Endothelial cell of umbilical vein (primary cell): Measurements from ENCODE around the gene DOCK4. TPM values are rescaled to one million over a fixed set of nuclear protein-coding genes. Genes with fewer than 3 reads are reported as not detected.

Experiments used
- BruUV-seq: library from RNA; stranded (reverse); fragments of 400-500 nt; replicated peaks from 2 replicates; lab custom pipeline; 2021; lab: Mats Ljungman, UMichigan
- CTCF ChIA-PET: fragments of 300-600, 350-600 bp; sonication (Branson Sonifier 250); formaldehyde crosslinking; loops from one replicate; lab custom pipeline; 2021; ENCODE audit warnings: antibody characterized with exemption, inconsistent platforms; lab: Charles Lee
- POLR2A ChIA-PET: fragments of 300-600, 350-600 bp; sonication (Branson Sonifier 250); formaldehyde crosslinking; loops from one replicate; lab custom pipeline; 2021; ENCODE audit warnings: antibody characterized with exemption, inconsistent platforms; lab: Charles Lee
- DNase-seq: peaks from one replicate; pipeline ENCODE4 v3.0.0-alpha.2; 2011; ENCODE audit warnings: low read depth, low spot score
- FAIRE-seq: peaks from 2 replicates; lab custom pipeline; 2011; peaks lifted over from hg19 to GRCh38; lab: Jason Lieb, UNC
- H2AFZ ChIP-seq: 2 replicates; pipeline ENCODE4 v1.6.0; 2012; ENCODE audit warnings: low read depth, low read length, control low read depth, inconsistent platforms
- H3K27ac ChIP-seq: 2 replicates; pipeline ENCODE4 v1.5.1; 2011; ENCODE audit warnings: low read depth, mild to moderate bottlenecking, control low read depth, low read length, moderate library complexity; ENCODE audit not compliant: insufficient read depth
- H3K27me3 ChIP-seq, 2 experiments: 2 replicates each; pipeline versions ENCODE4 v1.6.0 to v1.6.1; 2011; ENCODE audit warnings: low read length in 2 of 2, mixed read lengths in 1 of 2; ENCODE audit not compliant: control insufficient read depth in 2 of 2, insufficient read depth in 2 of 2
- H3K36me3 ChIP-seq, 2 experiments: 2 replicates in 1 of 2; 3 replicates in 1 of 2; pipeline ENCODE4 v1.5.1; 2011; ENCODE audit warnings: low read length in 2 of 2, mild to moderate bottlenecking in 1 of 2, moderate library complexity in 1 of 2; ENCODE audit not compliant: control insufficient read depth in 2 of 2, insufficient read depth in 2 of 2; ENCODE audit errors: extremely low read depth in 1 of 2
- H3K4me1 ChIP-seq: 3 replicates; pipeline ENCODE4 v1.5.1; 2011; ENCODE audit warnings: mild to moderate bottlenecking, low read length; ENCODE audit not compliant: control insufficient read depth, insufficient read depth; ENCODE audit errors: extremely low read depth
- H3K4me2 ChIP-seq: 2 replicates; pipeline ENCODE4 v1.6.1; 2011; ENCODE audit warnings: low read length, control low read depth, mixed read lengths; ENCODE audit not compliant: insufficient read depth
- H3K4me3 ChIP-seq, 3 experiments: fragments of 200-600 bp in 1 of 3; sonication (generic), shearing (Covaris generic) in 1 of 3; replicated peaks in 1 of 3; 2 replicates each; pipeline ENCODE4 v1.5.1; 2011 to 2016; ENCODE audit warnings: control low read depth in 3 of 3, low read length in 3 of 3, mild to moderate bottlenecking in 2 of 3, inconsistent platforms in 1 of 3, low read depth in 1 of 3, moderate library complexity in 1 of 3; ENCODE audit not compliant: insufficient read depth in 1 of 3
- H3K79me2 ChIP-seq: 2 replicates; pipeline ENCODE4 v1.6.0; 2012; ENCODE audit warnings: low read length, inconsistent platforms; ENCODE audit not compliant: control insufficient read depth, insufficient read depth
- H3K9ac ChIP-seq: replicated peaks from 2 replicates; pipeline ENCODE3; 2011; ENCODE audit warnings: low read length, control low read depth; ENCODE audit not compliant: insufficient read depth; ENCODE audit errors: extremely low read depth
- H3K9me1 ChIP-seq: replicated peaks from 3 replicates; pipeline ENCODE4 v1.6.0; 2011; ENCODE audit warnings: mild to moderate bottlenecking, low read length; ENCODE audit not compliant: control insufficient read depth, insufficient read depth; ENCODE audit errors: extremely low read depth
- H3K9me3 ChIP-seq: replicated peaks from 2 replicates; pipeline ENCODE4 v1.5.1; 2012; ENCODE audit warnings: low read length, inconsistent platforms; ENCODE audit not compliant: control insufficient read depth, insufficient read depth
- H4K20me1 ChIP-seq: replicated peaks from 2 replicates; pipeline ENCODE3; 2011; ENCODE audit warnings: mild to moderate bottlenecking, low read length; ENCODE audit not compliant: control insufficient read depth, insufficient read depth; ENCODE audit errors: extremely low read depth
- CTCF ChIP-seq, 2 donors: IDR thresholded peaks; 1 replicate in 1 of 2; 2 replicates in 1 of 2; pipeline ENCODE4 v1.5.1; 2011; ENCODE audit warnings: low read length in 2 of 2, mild to moderate bottlenecking in 2 of 2, moderate library complexity in 2 of 2, control low read depth in 1 of 2, inconsistent platforms in 1 of 2, low read depth in 1 of 2; ENCODE audit not compliant: insufficient read depth in 1 of 2; ENCODE audit errors: extremely low read depth in 1 of 2
- EZH2 ChIP-seq: IDR thresholded peaks from 2 replicates; pipeline ENCODE4 v1.6.1; 2012; ENCODE audit warnings: borderline replicate concordance, low read depth, mild to moderate bottlenecking, moderate library complexity, low read length, inconsistent platforms; ENCODE audit not compliant: severe bottlenecking
- FOS ChIP-seq: IDR thresholded peaks from 2 replicates; pipeline ENCODE4 v1.6.1; 2011; ENCODE audit warnings: mild to moderate bottlenecking, low read length, moderate library complexity, borderline replicate concordance; ENCODE audit not compliant: insufficient read depth
- GATA2 ChIP-seq: IDR thresholded peaks from 2 replicates; pipeline ENCODE4 v1.7.0; 2011; ENCODE audit warnings: low read depth, mild to moderate bottlenecking, moderate library complexity, mixed read lengths, low read length; ENCODE audit not compliant: insufficient read length, insufficient read depth
- JUN ChIP-seq: IDR thresholded peaks from 2 replicates; pipeline ENCODE4 v1.6.1; 2011; ENCODE audit warnings: borderline replicate concordance, low read depth; ENCODE audit not compliant: insufficient read length, insufficient read depth
- MAX ChIP-seq: IDR thresholded peaks from 2 replicates; pipeline ENCODE4 v1.6.1; 2011; ENCODE audit not compliant: insufficient read depth, insufficient read length
- MYC ChIP-seq: IDR thresholded peaks from one replicate; pipeline ENCODE4 v1.6.1; 2011; ENCODE audit warnings: mild to moderate bottlenecking, low read depth, low read length
- POLR2A ChIP-seq: IDR thresholded peaks from 2 replicates; pipeline ENCODE4 v1.6.1; 2012; ENCODE audit warnings: low read depth, mild to moderate bottlenecking, control low read depth, low read length
- POLR2AphosphoS5 ChIP-seq: IDR thresholded peaks from 2 replicates; pipeline ENCODE4 v1.6.1; 2012; ENCODE audit warnings: low read depth, mild to moderate bottlenecking, control low read depth, low read length, moderate library complexity; ENCODE audit not compliant: insufficient read depth
- dilution Hi-C: fragments of 300-500 bp; cut with MboI; formaldehyde crosslinking; loops from one replicate; pipeline ENCODE4 v1.15.0; 2019; ENCODE audit warnings: low sequenced_read_pairs; ENCODE audit not compliant: extremely low pct_ligation_motif_present
- intact Hi-C: fragments of 100-400 bp; cut with micrococcal nuclease; formaldehyde crosslinking; loops from one replicate; pipeline ENCODE4 v1.10.0; 2022
- polyA plus RNA-seq, 4 experiments: library from polyadenylated mRNA; depleted of rRNA in 3 of 4; stranded (reverse) in 3 of 4; unstranded in 1 of 4; fragments of >200 nt; gene quantifications; 2 replicates each; pipeline versions ENCODE4 v1.2.1 to v1.2.3, GENCODE V29; 2011 to 2012; ENCODE audit warnings: missing spikeins in 1 of 4
- total RNA-seq: library from RNA; stranded (reverse); gene quantifications from 2 replicates; pipeline ENCODE4 v1.2.3, GENCODE V29; 2021

Gene DOCK4
- total and polyA plus RNA-seq, 2 donors (not counting 3 experiments of a cell fraction or from before 2014, with no cell fraction given), result 47.4 to 164 TPM

- Histone ChIP-seq H3K4me3 (no peak overlapping the region), H3K9me1 (no peaks in the 10 kb centered on the region), H3K27ac (no peak overlapping the region), H3K36me3 (peaks cover 8% of the 10 kb centered on the region in 2 experiments), H3K4me1 (peaks cover 14% of the 10 kb centered on the region), H3K4me2 (no peak overlapping the region), H3K9ac (no peak overlapping the region), H3K27me3 (no peaks in the 10 kb centered on the region), H4K20me1 (no peaks in the 10 kb centered on the region), H3K79me2 (no peaks in the 10 kb centered on the region), H3K9me3 (no peaks in the 10 kb centered on the region), H2AFZ (no peak overlapping the region)
- intact Hi-C loops (loop anchor here (5.0 kb wide), 1 partner anchor 276 kb away; the partner anchor contains the start of genes DOCK4 and ZNF277), dilution Hi-C loops (no loop called here)
- no TSS peak for BruUV-seq
- DNase-seq, result peak; percentile 65
- ChIA-PET POLR2A (no interaction called here), CTCF (interaction anchor here (1.2 to 1.6 kb wide), 3 partner anchors 9 to 479 kb away, joined by 3 to 5 read pairs (median 4); no protein-coding TSS in a partner anchor)
- FAIRE-seq, result no peak
- TF ChIP-seq POLR2A (no peak), MAX (no peak), EZH2 (no peak), MYC (no peak), GATA2 (no peak), CTCF (IDR thresholded peaks at IDR 0.05; ENCODE audit: extremely low read depth in 1 of 2, insufficient read depth in 1 of 2, low read depth in 1 of 2, low read length in 2 of 2) (no peak), JUN (peak; percentile 44), FOS (peak; percentile 28), POLR2AphosphoS5 (no peak)
These were observed 275.1 kb downstream of the DOCK4 start for GRCh38 chr7:111931016-111931517.
